Neural cell (in vitro differentiated cells): ENCODE results near the gene SCAP.

Source experiments
- EP300 ChIP-seq: fragments of 450-650 bp; conservative IDR thresholded peaks from 2 replicates; pipeline ENCODE4 v1.6.1; 2014; ENCODE audit warnings: antibody characterized with exemption, mild to moderate bottlenecking, moderate library complexity; ENCODE audit not compliant: poor library complexity, severe bottlenecking
- EZH2 ChIP-seq: fragments of 200-600, 300-800 bp; shearing (Covaris generic), sonication (generic); IDR thresholded peaks from 2 replicates; pipeline ENCODE4 v1.6.1; 2014; ENCODE audit warnings: antibody characterized with exemption, low read length, borderline replicate concordance, mild to moderate bottlenecking; ENCODE audit not compliant: insufficient read depth, poor library complexity, severe bottlenecking
- MXI1 ChIP-seq: fragments of 450-650 bp; conservative IDR thresholded peaks from 2 replicates; pipeline ENCODE4 v1.6.1; 2014; ENCODE audit warnings: antibody characterized with exemption, mild to moderate bottlenecking; ENCODE audit not compliant: poor library complexity, severe bottlenecking
- POLR2AphosphoS5 ChIP-seq: IDR thresholded peaks from 2 replicates; pipeline ENCODE4 v1.6.1; 2012
- REST ChIP-seq: IDR thresholded peaks from 2 replicates; pipeline ENCODE4 v1.6.1; 2012; ENCODE audit warnings: borderline replicate concordance
- TAF1 ChIP-seq: IDR thresholded peaks from 2 replicates; pipeline ENCODE4 v1.6.1; 2012; ENCODE audit warnings: low read depth
- TF ChIP-seq, protein P1 (sequence below): fragments of 450-650 bp; IDR thresholded peaks from 2 replicates; pipeline ENCODE4 v1.5.1; 2014; ENCODE audit warnings: antibody characterized with exemption, mild to moderate bottlenecking, moderate library complexity; ENCODE audit not compliant: poor library complexity, severe bottlenecking

- TF ChIP-seq REST (no peak), EZH2 (no peak), POLR2AphosphoS5 (no peak), EP300 (no peak), TAF1 (no peak), MXI1 (no peak)
- TF ChIP-seq, protein P1, sequence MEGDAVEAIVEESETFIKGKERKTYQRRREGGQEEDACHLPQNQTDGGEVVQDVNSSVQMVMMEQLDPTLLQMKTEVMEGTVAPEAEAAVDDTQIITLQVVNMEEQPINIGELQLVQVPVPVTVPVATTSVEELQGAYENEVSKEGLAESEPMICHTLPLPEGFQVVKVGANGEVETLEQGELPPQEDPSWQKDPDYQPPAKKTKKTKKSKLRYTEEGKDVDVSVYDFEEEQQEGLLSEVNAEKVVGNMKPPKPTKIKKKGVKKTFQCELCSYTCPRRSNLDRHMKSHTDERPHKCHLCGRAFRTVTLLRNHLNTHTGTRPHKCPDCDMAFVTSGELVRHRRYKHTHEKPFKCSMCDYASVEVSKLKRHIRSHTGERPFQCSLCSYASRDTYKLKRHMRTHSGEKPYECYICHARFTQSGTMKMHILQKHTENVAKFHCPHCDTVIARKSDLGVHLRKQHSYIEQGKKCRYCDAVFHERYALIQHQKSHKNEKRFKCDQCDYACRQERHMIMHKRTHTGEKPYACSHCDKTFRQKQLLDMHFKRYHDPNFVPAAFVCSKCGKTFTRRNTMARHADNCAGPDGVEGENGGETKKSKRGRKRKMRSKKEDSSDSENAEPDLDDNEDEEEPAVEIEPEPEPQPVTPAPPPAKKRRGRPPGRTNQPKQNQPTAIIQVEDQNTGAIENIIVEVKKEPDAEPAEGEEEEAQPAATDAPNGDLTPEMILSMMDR, result no peak
These were observed 69.7 kb downstream of the SCAP start for GRCh38 chr3:47405820-47406761.
